ENCODE measurements around the gene RAB5IF.

The RAB5IF gene

GRCh38 chr20:36653456-36653855 is 47.9 kb downstream of the RAB5IF start:
- Histone ChIP-seq H3K9me3 (ENCODE audit: control insufficient read depth, low read depth, low read length) (no peaks in the 10 kb centered on the region), H3K4me3 (ENCODE audit: low read length) (no peak overlapping the region), H3K4me1 (ENCODE audit: control insufficient read depth, low read depth, low read length) (no peaks in the 10 kb centered on the region)

GRCh38 chr20:36654506-36654905 is 48.9 kb downstream of the RAB5IF start:
- Histone ChIP-seq H3K4me3 (ENCODE audit: low read length) (no peak overlapping the region), H3K27me3 (ENCODE audit: control insufficient read depth, insufficient read depth, low read length) (no peaks in the 10 kb centered on the region), H3K27ac (ENCODE audit: low read length) (no peak overlapping the region), H3K9me3 (ENCODE audit: control insufficient read depth, low read depth, low read length) (no peaks in the 10 kb centered on the region), H3K9ac (ENCODE audit: low read length) (no peak overlapping the region), H3K36me3 (ENCODE audit: control insufficient read depth, low read depth, low read length) (peaks cover 5% of the 10 kb centered on the region), H3K4me1 (ENCODE audit: control insufficient read depth, low read depth, low read length) (no peaks in the 10 kb centered on the region)

More at GRCh38 chr20:36653456-36653855, 47.9 kb downstream of the RAB5IF start:
- H3K9ac ChIP-seq (ENCODE audit: low read length), result no peak overlapping the region
- H3K27me3 ChIP-seq (ENCODE audit: control insufficient read depth, insufficient read depth, low read length), result no peaks in the 10 kb centered on the region
- H3K36me3 ChIP-seq (ENCODE audit: control insufficient read depth, low read depth, low read length), result peaks cover 5% of the 10 kb centered on the region
- no peak overlapping the region for H3K27ac ChIP-seq (ENCODE audit: low read length)

- H3K9me3 ChIP-seq (ENCODE audit: control insufficient read depth, low read depth, low read length), result no peaks in the 10 kb centered on the region
- peaks cover 5% of the 10 kb centered on the region for H3K36me3 ChIP-seq (ENCODE audit: control insufficient read depth, low read depth, low read length)
- no peaks in the 10 kb centered on the region for H3K4me1 ChIP-seq (ENCODE audit: control insufficient read depth, low read depth, low read length)
- no peak overlapping the region for H3K9ac ChIP-seq (ENCODE audit: low read length)
- H3K27ac ChIP-seq (ENCODE audit: low read length), result no peak overlapping the region
- no peak overlapping the region for H3K4me3 ChIP-seq (ENCODE audit: low read length)
- no peaks in the 10 kb centered on the region for H3K27me3 ChIP-seq (ENCODE audit: control insufficient read depth, insufficient read depth, low read length)
These were observed 49.4 kb downstream of the RAB5IF start for GRCh38 chr20:36655004-36655403.

DNA sequence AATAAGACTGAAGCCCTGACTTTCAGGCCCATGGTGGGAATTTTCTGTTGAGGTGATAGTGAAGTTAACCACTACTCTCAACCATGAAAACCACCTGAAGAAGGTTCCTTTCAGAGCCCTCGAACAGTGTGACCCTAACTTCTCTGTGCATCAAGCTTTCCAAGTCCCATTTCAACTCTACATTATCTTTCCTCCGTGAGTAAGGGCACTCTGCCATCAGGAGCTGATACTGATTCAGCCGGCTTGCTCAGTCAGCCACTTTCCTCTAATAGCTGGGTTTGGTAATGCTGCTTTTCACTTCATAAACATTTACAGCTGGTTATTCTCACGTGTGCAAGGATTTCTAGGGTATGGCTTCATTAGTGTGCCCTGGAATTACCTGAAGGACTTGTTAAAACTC is 51.2 kb downstream of the RAB5IF start:
- Histone ChIP-seq H3K4me1 (ENCODE audit: control insufficient read depth, low read depth, low read length) (no peaks in the 10 kb centered on the region), H3K4me3 (ENCODE audit: low read length) (no peak overlapping the region), H3K9me3 (ENCODE audit: control insufficient read depth, low read depth, low read length) (no peaks in the 10 kb centered on the region), H3K36me3 (ENCODE audit: control insufficient read depth, low read depth, low read length) (peaks cover 5% of the 10 kb centered on the region), H3K9ac (ENCODE audit: low read length) (no peak overlapping the region), H3K27ac (ENCODE audit: low read length) (no peak overlapping the region), H3K27me3 (ENCODE audit: control insufficient read depth, insufficient read depth, low read length) (no peaks in the 10 kb centered on the region)

- Histone ChIP-seq H3K27me3 (ENCODE audit: control insufficient read depth, insufficient read depth, low read length) (no peaks in the 10 kb centered on the region), H3K4me3 (ENCODE audit: low read length) (no peak overlapping the region), H3K27ac (ENCODE audit: low read length) (no peak overlapping the region), H3K9me3 (ENCODE audit: control insufficient read depth, low read depth, low read length) (no peaks in the 10 kb centered on the region), H3K36me3 (ENCODE audit: control insufficient read depth, low read depth, low read length) (peaks cover 1% of the 10 kb centered on the region), H3K9ac (ENCODE audit: low read length) (no peak overlapping the region), H3K4me1 (ENCODE audit: control insufficient read depth, low read depth, low read length) (no peaks in the 10 kb centered on the region)
These were observed 52.7 kb downstream of the RAB5IF start for GRCh38 chr20:36658300-36658699.

Data from iPS-18a (cell line).